Measurements from ENCODE around the gene RREB1.

DNA sequence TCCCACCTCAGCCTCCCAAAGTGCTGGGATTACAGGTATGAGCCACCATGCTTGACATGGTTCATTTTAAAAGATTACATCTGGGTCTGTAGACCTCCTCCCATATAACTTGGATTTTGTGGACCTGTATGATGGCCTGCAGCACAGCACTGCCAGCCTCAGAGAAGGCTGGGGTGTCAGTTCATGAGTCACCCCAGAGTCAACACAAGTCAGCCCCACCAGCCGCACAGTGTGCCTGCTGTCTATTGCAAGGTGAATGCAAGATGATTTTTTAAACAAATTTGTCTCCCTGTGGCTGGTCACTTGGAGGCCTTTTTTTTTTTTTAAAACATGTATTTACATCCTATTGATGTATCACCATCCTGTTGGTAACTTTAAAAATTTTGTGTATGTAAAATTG lies 76.7 kb downstream of the RREB1 start:
- TF ChIP-seq CTCF (IDR thresholded peaks at IDR 0.05) (no peak), POLR2A (IDR thresholded peaks at IDR 0.05) (no peak)

Measured in adrenal gland (tissue), 5 donors.